Upper lobe of right lung (tissue), 1 donor: ENCODE measurements around the gene LXN. TPM values are rescaled to one million over a fixed set of nuclear protein-coding genes. Genes with fewer than 3 reads are reported as not detected.

ENCODE experiments used
- ATAC-seq: fragments of 200-7000 bp; cut with Tn5 transposase; one replicate; pipeline ENCODE4 v1.9.1; 2020; ENCODE audit warnings: mild to moderate bottlenecking, moderate library complexity
- DNase-seq: peaks from one replicate; pipeline ENCODE4 v3.0.0-alpha.2; 2020
- H3K27ac ChIP-seq: fragments of 200-600 bp; one replicate; pipeline ENCODE4 v1.8.0; 2022
- H3K27me3 ChIP-seq: fragments of 200-600 bp; one replicate; pipeline ENCODE4 v1.8.0; 2022; ENCODE audit warnings: mild to moderate bottlenecking
- H3K36me3 ChIP-seq: fragments of 200-600 bp; one replicate; pipeline ENCODE4 v1.8.0; 2022
- H3K4me1 ChIP-seq: fragments of 200-600 bp; one replicate; pipeline ENCODE4 v1.8.0; 2022
- H3K4me3 ChIP-seq: fragments of 200-600 bp; one replicate; pipeline ENCODE4 v1.8.0; 2022; ENCODE audit warnings: mild to moderate bottlenecking
- H3K9me3 ChIP-seq: fragments of 200-600 bp; one replicate; pipeline ENCODE4 v1.8.0; 2022
- intact Hi-C: fragments of 100-400 bp; cut with DNase I; formaldehyde crosslinking; loops from one replicate; pipeline ENCODE4 v1.11.0; 2022
- total RNA-seq: library from RNA; stranded (reverse); fragmentation: NEBNext Ultra II Directional; extraction: Animal tissue kit (Norgen Biotek cat#: 25700); gene quantifications from one replicate; pipeline ENCODE4 v1.2.1, GENCODE V29; 2021
- TF ChIP-seq, protein P1 (sequence below): fragments of 200-600 bp; IDR thresholded peaks from one replicate; pipeline ENCODE4 v1.8.0; 2022; ENCODE audit warnings: antibody characterized with exemption
- donor health status: DM: no; HTN: yes; CAD: no; lungs with severe emphysema.

Gene LXN
- total RNA-seq, 1 donor from 2014 or later: 20.9 TPM

DNA sequence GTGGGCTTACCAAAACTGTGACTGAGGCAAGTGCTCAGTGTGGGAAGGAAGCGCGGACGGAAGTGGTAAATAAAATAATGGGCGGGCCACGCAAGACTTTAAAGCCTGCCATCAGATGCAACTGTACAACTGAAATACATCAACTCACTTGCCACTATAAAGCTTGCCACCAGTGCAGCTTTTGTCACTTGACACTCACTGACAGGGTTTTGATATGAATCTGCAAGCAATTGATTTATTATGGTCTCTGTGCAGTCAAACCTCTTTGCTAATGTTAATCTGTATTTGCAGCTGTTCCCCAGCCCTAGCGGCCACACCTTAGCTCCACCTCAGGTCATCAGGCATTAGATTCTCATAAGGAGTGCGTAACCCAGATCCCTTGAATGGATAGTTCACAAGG lies 30.4 kb downstream of the LXN start:
- Histone ChIP-seq H3K36me3 (peaks cover 3% of the 10 kb centered on the region), H3K9me3 (no peaks in the 10 kb centered on the region), H3K4me3 (no peak overlapping the region), H3K27me3 (no peaks in the 10 kb centered on the region), H3K4me1 (peaks cover 19% of the 10 kb centered on the region), H3K27ac (peak overlapping the region; percentile 60)
- no peak for DNase-seq
- no peak for ATAC-seq
- intact Hi-C loops: no loop called here
- TF ChIP-seq, protein P1, sequence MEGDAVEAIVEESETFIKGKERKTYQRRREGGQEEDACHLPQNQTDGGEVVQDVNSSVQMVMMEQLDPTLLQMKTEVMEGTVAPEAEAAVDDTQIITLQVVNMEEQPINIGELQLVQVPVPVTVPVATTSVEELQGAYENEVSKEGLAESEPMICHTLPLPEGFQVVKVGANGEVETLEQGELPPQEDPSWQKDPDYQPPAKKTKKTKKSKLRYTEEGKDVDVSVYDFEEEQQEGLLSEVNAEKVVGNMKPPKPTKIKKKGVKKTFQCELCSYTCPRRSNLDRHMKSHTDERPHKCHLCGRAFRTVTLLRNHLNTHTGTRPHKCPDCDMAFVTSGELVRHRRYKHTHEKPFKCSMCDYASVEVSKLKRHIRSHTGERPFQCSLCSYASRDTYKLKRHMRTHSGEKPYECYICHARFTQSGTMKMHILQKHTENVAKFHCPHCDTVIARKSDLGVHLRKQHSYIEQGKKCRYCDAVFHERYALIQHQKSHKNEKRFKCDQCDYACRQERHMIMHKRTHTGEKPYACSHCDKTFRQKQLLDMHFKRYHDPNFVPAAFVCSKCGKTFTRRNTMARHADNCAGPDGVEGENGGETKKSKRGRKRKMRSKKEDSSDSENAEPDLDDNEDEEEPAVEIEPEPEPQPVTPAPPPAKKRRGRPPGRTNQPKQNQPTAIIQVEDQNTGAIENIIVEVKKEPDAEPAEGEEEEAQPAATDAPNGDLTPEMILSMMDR: no peak

DNA sequence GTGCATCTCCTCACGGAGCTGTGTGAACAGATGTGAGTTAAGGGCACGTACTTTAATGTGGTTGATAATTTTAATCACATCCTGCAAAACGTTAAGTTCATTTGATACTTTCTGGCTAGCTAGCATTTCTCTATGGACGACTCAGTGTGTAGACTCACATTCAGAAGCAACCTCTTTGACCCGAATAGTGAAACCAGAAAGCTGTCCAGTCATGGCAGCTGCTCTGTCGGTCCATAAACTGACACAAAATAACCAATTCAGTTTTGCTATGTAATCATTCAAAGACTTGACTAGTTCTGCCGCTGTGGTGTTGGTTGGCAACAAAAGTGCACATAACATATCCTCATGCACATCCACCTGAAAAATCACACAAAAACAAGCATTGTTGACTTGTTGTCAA lies 31.8 kb downstream of the LXN start:
- Histone ChIP-seq H3K4me3 (no peak overlapping the region), H3K27ac (no peak overlapping the region), H3K36me3 (no peaks in the 10 kb centered on the region), H3K4me1 (peaks cover 8% of the 10 kb centered on the region), H3K9me3 (no peaks in the 10 kb centered on the region), H3K27me3 (no peaks in the 10 kb centered on the region)
- TF ChIP-seq, protein P1: no peak
- no peak for DNase-seq
- intact Hi-C loops: no loop called here
- ATAC-seq: no peak

GRCh38 chr3:158631981-158632380 lies 40.5 kb downstream of the LXN start:
- Histone ChIP-seq H3K36me3 (no peaks in the 10 kb centered on the region), H3K9me3 (no peaks in the 10 kb centered on the region), H3K27me3 (no peaks in the 10 kb centered on the region), H3K4me1 (no peaks in the 10 kb centered on the region), H3K4me3 (no peak overlapping the region), H3K27ac (no peak overlapping the region)
- TF ChIP-seq, protein P1: no peak
- intact Hi-C loops: no loop called here
- DNase-seq (no peak), ATAC-seq (no peak)

DNA sequence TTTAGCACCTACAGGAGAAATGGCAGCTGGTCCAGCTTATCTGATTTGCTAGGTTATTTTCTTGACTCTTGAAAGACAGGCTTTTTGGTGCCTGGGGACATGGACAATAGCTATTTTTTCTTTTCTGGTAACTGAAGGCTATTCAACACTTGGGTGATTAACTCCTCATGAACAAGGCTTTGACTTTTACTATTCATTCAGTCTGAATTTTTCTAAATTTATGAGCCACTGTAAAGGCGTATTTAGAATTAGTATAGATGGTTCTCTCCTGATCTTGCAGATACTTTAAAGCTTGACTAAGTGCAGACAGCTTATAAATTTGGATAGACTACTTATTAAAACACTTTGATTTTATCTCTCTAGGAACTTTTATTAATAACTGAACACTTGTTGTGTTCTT lies 46.6 kb downstream of the LXN start:
- TF ChIP-seq, protein P1: no peak
- Histone ChIP-seq H3K27ac (no peak overlapping the region), H3K4me3 (no peak overlapping the region), H3K36me3 (no peaks in the 10 kb centered on the region), H3K4me1 (no peaks in the 10 kb centered on the region), H3K27me3 (no peaks in the 10 kb centered on the region), H3K9me3 (no peaks in the 10 kb centered on the region)
- intact Hi-C loops: no loop called here
- ATAC-seq (no peak), DNase-seq (no peak)

GRCh38 chr3:158617982-158618875 lies 54.2 kb downstream of the LXN start:
- no peak overlapping the region for H3K27ac ChIP-seq
- intact Hi-C loops: no loop called here
- H3K4me3 ChIP-seq: no peak overlapping the region
- H3K36me3 ChIP-seq: no peaks in the 10 kb centered on the region
- DNase-seq (no peak), ATAC-seq (no peak)
- TF ChIP-seq, protein P1: no peak
- H3K4me1 ChIP-seq: no peaks in the 10 kb centered on the region
- H3K27me3 ChIP-seq: no peaks in the 10 kb centered on the region
- no peaks in the 10 kb centered on the region for H3K9me3 ChIP-seq

Other genes starting within 250 kb of the LXN start
- 7.1 TPM for gene MLF1, start 101.5 kb downstream of the LXN start, total RNA-seq
- 47.1 TPM for gene GFM1, start 28.1 kb downstream of the LXN start, total RNA-seq
- 41.5 TPM for gene RARRES1, start 59.8 kb upstream of the LXN start, total RNA-seq
- gene MFSD1, start 129.4 kb upstream of the LXN start, total RNA-seq: 84.5 TPM